ENCODE measurements around the gene ULBP2.
"Not testable (repeated sequence)": the region's sequence is repeated elsewhere in the genome, so short reads cannot be mapped to it uniquely, and the experiment has no call there.

The ULBP2 gene

GRCh38 chr6:149906405-149906804, 35.4 kb upstream of the ULBP2 start:
- Histone ChIP-seq H3K4me3 (ENCODE audit: low read depth, low read length) (no peak overlapping the region), H3K27me3 (ENCODE audit: insufficient read depth, low read depth, severe bottlenecking) (peaks cover 12% of the 10 kb centered on the region), H3K36me3 (no peaks in the 10 kb centered on the region), H3K27ac (no peak overlapping the region), H3K9me3 (ENCODE audit: severe bottlenecking) (peaks cover 15% of the 10 kb centered on the region)
- no peak for DNase-seq
- no peak for TF ChIP-seq CTCF (IDR thresholded peaks at IDR 0.05; ENCODE audit: low read depth, low read length)

GRCh38 chr6:149907317-149907716, 34.5 kb upstream of the ULBP2 start:
- no peak for TF ChIP-seq CTCF (IDR thresholded peaks at IDR 0.05; ENCODE audit: low read depth, low read length)
- no peak for DNase-seq
- no peaks in the 10 kb centered on the region for H3K36me3 ChIP-seq

GRCh38 chr6:149908480-149908879, 33.3 kb upstream of the ULBP2 start:
- H3K36me3 ChIP-seq; H3K4me3 ChIP-seq (ENCODE audit: low read depth, low read length); H3K27ac ChIP-seq; DNase-seq: not testable (repeated sequence)
- H3K9me3 ChIP-seq (ENCODE audit: severe bottlenecking) = peaks cover 15% of the 10 kb centered on the region
- H3K27me3 ChIP-seq (ENCODE audit: insufficient read depth, low read depth, severe bottlenecking) = peaks cover 15% of the 10 kb centered on the region

More at GRCh38 chr6:149907317-149907716, 34.5 kb upstream of the ULBP2 start:
- H3K4me3 ChIP-seq (ENCODE audit: low read depth, low read length) = no peak overlapping the region
- H3K9me3 ChIP-seq (ENCODE audit: severe bottlenecking) = peaks cover 15% of the 10 kb centered on the region
- H3K27ac ChIP-seq = no peak overlapping the region
- peaks cover 15% of the 10 kb centered on the region for H3K27me3 ChIP-seq (ENCODE audit: insufficient read depth, low read depth, severe bottlenecking)

- peaks cover 15% of the 10 kb centered on the region for H3K27me3 ChIP-seq (ENCODE audit: insufficient read depth, low read depth, severe bottlenecking)
- no peak for TF ChIP-seq CTCF (IDR thresholded peaks at IDR 0.05; ENCODE audit: low read depth, low read length)
- peaks cover 15% of the 10 kb centered on the region for H3K9me3 ChIP-seq (ENCODE audit: severe bottlenecking)
- no peak overlapping the region for H3K4me3 ChIP-seq (ENCODE audit: low read depth, low read length)
- no peaks in the 10 kb centered on the region for H3K36me3 ChIP-seq
- no peak for DNase-seq
- H3K27ac ChIP-seq = no peak overlapping the region
Measured at GRCh38 chr6:149909701-149910470, 31.9 kb upstream of the ULBP2 start.

GRCh38 chr6:149910721-149911151, 31.1 kb upstream of the ULBP2 start:
- no peaks in the 10 kb centered on the region for H3K36me3 ChIP-seq
- no peak for DNase-seq
- H3K27me3 ChIP-seq (ENCODE audit: insufficient read depth, low read depth, severe bottlenecking) = peaks cover 15% of the 10 kb centered on the region
- no peak for TF ChIP-seq CTCF (IDR thresholded peaks at IDR 0.05; ENCODE audit: low read depth, low read length)
- H3K9me3 ChIP-seq (ENCODE audit: severe bottlenecking) = peaks cover 15% of the 10 kb centered on the region
- H3K4me3 ChIP-seq (ENCODE audit: low read depth, low read length) = no peak overlapping the region
- H3K27ac ChIP-seq = no peak overlapping the region

GRCh38 chr6:149912680-149913079, 29.1 kb upstream of the ULBP2 start:
- peaks cover 15% of the 10 kb centered on the region for H3K27me3 ChIP-seq (ENCODE audit: insufficient read depth, low read depth, severe bottlenecking)
- not testable (repeated sequence) for H3K36me3 ChIP-seq; H3K27ac ChIP-seq; H3K4me3 ChIP-seq (ENCODE audit: low read depth, low read length); DNase-seq
- H3K9me3 ChIP-seq (ENCODE audit: severe bottlenecking) = peaks cover 14% of the 10 kb centered on the region

- peaks cover 17% of the 10 kb centered on the region for H3K27me3 ChIP-seq (ENCODE audit: insufficient read depth, low read depth, severe bottlenecking)
Measured at GRCh38 chr6:149913085-149913484, 28.7 kb upstream of the ULBP2 start.

More at GRCh38 chr6:149913085-149913484, 28.7 kb upstream of the ULBP2 start:
- TF ChIP-seq CTCF (IDR thresholded peaks at IDR 0.05; ENCODE audit: low read depth, low read length) = no peak
- H3K9me3 ChIP-seq (ENCODE audit: severe bottlenecking) = peaks cover 10% of the 10 kb centered on the region
- no peak for DNase-seq
- H3K36me3 ChIP-seq = no peaks in the 10 kb centered on the region
- H3K27ac ChIP-seq = no peak overlapping the region
- no peak overlapping the region for H3K4me3 ChIP-seq (ENCODE audit: low read depth, low read length)
